ENCODE data around the gene PDCD6IP. TPM values are rescaled to one million over a fixed set of nuclear protein-coding genes. Genes with fewer than 3 reads are reported as not detected.

Gene PDCD6IP
- total and polyA plus RNA-seq, 2 of the 13 experiments (the other 11 are each of a cell fraction or from before 2014, with no cell fraction given): 62.5 to 85.6 TPM

GRCh38 chr3:33798113-33798417 lies 365 bp upstream of the PDCD6IP start (continued):
- no peak for TF ChIP-seq JUND (CRISPR knock-in tag; IDR thresholded peaks at IDR 0.05)
- TF ChIP-seq PCBP1 (IDR thresholded peaks at IDR 0.05; ENCODE audit: borderline replicate concordance, low read depth, low read length): no peak
- no peak for TF ChIP-seq MAFF (IDR thresholded peaks at IDR 0.05; ENCODE audit: low read depth, low read length)
- TF ChIP-seq ZBTB2 (CRISPR knock-in tag; IDR thresholded peaks at IDR 0.05; ENCODE audit: low read depth): no peak
- TF ChIP-seq ZNF232 (CRISPR knock-in tag; IDR thresholded peaks at IDR 0.05; ENCODE audit: borderline replicate concordance): peak; percentile 54; the same call in 1 of the 2 replicates
- no peak for TF ChIP-seq SP5 (CRISPR knock-in tag; IDR thresholded peaks at IDR 0.05; ENCODE audit: borderline replicate concordance, low read depth)
- TF ChIP-seq ZNF44 (CRISPR knock-in tag; IDR thresholded peaks at IDR 0.05): no peak
- TF ChIP-seq ZNF660 (CRISPR knock-in tag; IDR thresholded peaks at IDR 0.05; ENCODE audit: borderline replicate concordance, low read depth): no peak
- 0 out of 2 replicates have a peak, but pooled peaks have one; percentile 7 for TF ChIP-seq NCOA1 (CRISPR knock-in tag; IDR thresholded peaks at IDR 0.05)
- no peak for TF ChIP-seq ZNF30 (CRISPR knock-in tag; IDR thresholded peaks at IDR 0.05)
- TF ChIP-seq ZNF691 (CRISPR knock-in tag; IDR thresholded peaks at IDR 0.05; ENCODE audit: borderline replicate concordance, low read depth): no peak
- TF ChIP-seq NFIB (CRISPR knock-in tag; IDR thresholded peaks at IDR 0.05; ENCODE audit: borderline replicate concordance): no peak
- no peak for TF ChIP-seq ZNF350 (CRISPR knock-in tag; IDR thresholded peaks at IDR 0.05; ENCODE audit: borderline replicate concordance, low read depth)
- TF ChIP-seq ZNF598 (CRISPR knock-in tag; IDR thresholded peaks at IDR 0.05; ENCODE audit: borderline replicate concordance): no peak
- TF ChIP-seq ZNF557 (CRISPR knock-in tag; IDR thresholded peaks at IDR 0.05): no peak
- TF ChIP-seq ZNF142 (CRISPR knock-in tag; IDR thresholded peaks at IDR 0.05): no peak
- no peak for TF ChIP-seq SNRNP70 (IDR thresholded peaks at IDR 0.05; ENCODE audit: low read depth, low read length)
- TF ChIP-seq ZNF570 (CRISPR knock-in tag; IDR thresholded peaks at IDR 0.05; ENCODE audit: borderline replicate concordance): no peak
- TF ChIP-seq MIXL1 (CRISPR knock-in tag; IDR thresholded peaks at IDR 0.05): 0 out of 2 replicates have a peak, but pooled peaks have one; percentile 2
- TF ChIP-seq SMARCC2 (IDR thresholded peaks at IDR 0.05): no peak
- TF ChIP-seq KDM5B (CRISPR knock-in tag; IDR thresholded peaks at IDR 0.05; ENCODE audit: borderline replicate concordance): no peak
